Measurements from ENCODE around the gene CYB5R3. TPM values are rescaled to one million over a fixed set of nuclear protein-coding genes. Genes with fewer than 3 reads are reported as not detected.
"Not testable (repeated sequence)": the region's sequence is repeated elsewhere in the genome, so short reads cannot be mapped to it uniquely, and the experiment has no call there.

The CYB5R3 gene
- total RNA-seq, 1 experiment from 2014 or later, result 87.8 TPM

DNA sequence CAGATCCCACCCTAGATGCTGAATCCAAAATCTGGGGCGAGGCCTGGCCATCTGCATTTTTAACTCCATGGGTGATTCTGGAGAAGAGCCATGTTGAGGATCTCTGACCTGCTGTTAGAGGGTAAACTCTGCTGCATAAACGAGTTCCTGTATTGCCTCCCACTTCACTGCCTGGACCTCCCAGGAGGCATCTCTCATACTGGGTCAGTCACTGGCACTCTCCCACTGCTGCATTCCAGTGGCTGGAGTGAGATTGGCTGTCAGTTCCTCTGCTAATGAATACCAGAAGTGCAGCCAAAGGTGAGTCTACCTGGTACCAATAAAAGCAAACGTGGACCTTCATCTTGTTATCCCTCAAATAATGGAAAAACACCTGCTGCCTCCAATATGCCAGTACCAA, 44.8 kb downstream of the CYB5R3 start:
- DNase-seq (ENCODE audit: low spot score), result no peak

DNA sequence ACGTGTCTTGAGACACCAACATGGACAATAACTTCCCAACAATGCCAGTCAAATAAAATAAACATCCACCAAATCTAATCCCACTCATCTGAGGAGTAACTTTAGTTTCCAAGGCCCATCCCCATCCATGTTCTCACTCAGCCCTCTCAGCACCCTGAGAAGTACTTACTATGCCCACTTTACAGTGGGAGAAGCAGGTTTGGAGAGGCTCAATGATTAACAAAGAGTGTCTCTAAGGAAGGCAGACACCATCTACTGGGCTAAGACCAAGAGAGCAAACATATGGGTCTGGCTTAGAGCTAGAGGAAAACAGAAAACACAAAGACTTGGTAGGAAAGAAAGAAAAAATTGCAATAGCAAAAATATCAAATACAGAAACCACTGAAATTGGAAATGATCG, 45.8 kb downstream of the CYB5R3 start:
- DNase-seq (ENCODE audit: low spot score), result no peak

- DNase-seq (ENCODE audit: low spot score), result no peak
Measured at GRCh38 chr22:42602470-42602869, 46.7 kb downstream of the CYB5R3 start.

DNA sequence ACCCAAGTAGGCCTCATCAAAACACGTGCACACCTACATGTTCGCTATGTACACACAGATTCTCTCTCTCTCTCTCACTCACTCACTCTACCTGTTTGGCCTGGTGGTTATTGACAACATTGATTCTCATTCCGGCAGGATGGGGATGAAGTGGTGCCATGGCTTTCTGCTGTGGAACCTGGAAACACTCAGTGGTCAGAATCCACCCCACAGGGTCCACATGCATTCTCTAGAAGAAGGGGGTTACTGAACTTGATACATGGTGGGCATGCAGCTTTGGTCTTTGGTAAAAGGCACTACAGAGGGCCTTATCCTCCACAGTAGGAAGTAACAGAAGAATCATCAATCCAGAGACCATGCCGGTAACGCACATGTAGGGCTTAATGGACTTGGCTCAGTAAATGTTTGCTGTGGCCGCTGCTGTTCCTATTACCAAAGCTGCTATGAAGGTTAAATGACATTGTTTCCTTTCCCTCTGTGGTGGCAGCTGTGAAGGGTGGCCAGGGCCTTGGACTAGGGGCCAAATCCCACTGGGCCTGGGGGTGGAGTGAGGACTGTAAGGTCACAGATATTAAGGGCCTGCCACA, 47.2 kb downstream of the CYB5R3 start:
- no peak for DNase-seq (ENCODE audit: low spot score)

- no peak for DNase-seq (ENCODE audit: low spot score)
Measured at GRCh38 chr22:42596863-42597530, 52.2 kb downstream of the CYB5R3 start.

GRCh38 chr22:42596336-42596735, 52.9 kb downstream of the CYB5R3 start:
- DNase-seq (ENCODE audit: low spot score), result no peak

DNA sequence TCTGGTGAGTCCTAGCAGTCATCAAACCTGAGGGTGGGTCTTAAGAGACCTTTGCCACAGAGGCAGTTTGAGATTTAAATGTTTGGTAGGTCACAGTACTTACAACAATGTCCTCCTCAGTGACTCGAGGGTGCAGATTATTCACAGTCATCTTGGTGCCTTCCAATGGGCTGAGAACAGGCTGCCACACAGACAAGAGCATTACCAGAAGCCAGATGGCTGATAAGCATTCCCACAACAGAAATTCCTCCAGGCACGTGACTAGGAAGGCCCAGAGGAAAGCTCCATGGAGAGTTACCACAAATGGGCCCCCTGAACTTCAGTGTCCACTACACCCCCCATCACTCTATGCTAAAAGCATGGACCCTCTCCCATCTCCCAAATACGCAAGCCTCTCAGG, 53.8 kb downstream of the CYB5R3 start:
- no peak for DNase-seq (ENCODE audit: low spot score)

DNA sequence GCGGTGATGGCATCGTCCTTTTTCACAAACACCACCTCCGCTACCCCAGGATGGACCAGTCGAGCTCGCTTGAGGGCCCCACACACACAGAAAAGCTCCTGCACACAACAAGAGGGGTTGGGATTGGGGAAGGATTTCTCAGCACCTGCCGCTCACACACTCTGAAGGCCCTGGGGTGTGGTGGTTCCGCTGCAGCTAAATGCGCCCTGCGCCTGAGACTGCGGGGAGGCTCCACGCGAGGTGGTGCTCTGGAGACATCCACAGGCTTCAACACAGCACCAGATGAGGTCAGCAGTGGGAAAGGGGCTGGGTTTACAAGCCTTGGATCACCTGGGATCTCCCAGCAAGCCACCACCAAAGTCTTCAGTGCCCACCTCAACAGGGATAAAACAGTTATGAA, 57.2 kb downstream of the CYB5R3 start:
- no peak for DNase-seq (ENCODE audit: low spot score)

DNA sequence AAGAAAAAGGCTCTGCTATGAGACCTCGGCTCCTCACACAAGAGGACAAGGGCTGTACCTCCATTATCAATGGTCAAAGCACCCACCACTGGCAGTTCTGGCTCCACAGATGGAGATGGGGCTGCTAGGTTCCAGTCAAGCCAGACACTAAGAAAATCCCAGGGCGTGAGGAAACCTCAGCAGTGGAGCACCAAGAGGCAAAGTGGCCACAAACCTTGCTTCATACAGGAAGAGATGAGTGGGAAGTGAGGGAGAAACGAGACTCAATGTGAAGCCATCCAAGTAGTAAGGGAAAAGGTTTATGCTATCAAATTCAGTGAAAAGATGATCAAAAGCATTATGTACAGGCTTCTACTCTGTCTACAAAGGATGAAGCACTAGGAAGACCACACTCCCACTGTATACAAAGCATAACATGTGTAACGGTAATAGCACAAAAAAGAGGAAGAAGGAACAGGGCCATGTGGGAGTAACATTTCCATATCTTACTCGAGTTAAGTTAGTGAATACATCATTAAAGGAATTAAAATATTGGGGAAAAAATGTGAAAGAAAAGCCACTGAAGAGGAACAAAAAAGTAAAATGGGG, 61.5 kb downstream of the CYB5R3 start:
- no peak for DNase-seq (ENCODE audit: low spot score)

- DNase-seq (ENCODE audit: low spot score), result no peak
Measured at GRCh38 chr22:42586381-42586780, 62.8 kb downstream of the CYB5R3 start.

GRCh38 chr22:42585096-42585495, 64.1 kb downstream of the CYB5R3 start:
- no peak for DNase-seq (ENCODE audit: low spot score)

- DNase-seq (ENCODE audit: low spot score), result no peak
Measured at GRCh38 chr22:42584364-42584940, 64.7 kb downstream of the CYB5R3 start.

DNA sequence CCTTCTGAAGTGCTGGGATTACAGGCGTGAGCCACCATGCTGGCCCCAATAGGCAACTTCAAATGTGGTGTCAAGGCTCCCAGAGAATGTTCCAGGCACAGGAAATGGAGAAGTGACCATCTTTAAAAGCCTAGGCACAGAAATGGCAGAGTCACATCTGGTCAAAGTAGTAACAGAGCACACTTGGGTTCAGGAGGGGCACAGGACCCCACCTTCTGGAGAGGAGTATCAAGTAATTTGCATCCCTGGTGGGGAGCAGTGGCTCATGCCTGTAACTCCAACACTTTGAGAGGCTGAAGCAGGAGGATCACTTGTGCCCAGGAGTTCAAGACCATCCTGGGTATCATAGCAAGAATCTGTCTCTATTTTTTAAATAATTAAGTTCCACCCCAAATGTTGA, 66.2 kb downstream of the CYB5R3 start:
- DNase-seq (ENCODE audit: low spot score), result no peak

DNA sequence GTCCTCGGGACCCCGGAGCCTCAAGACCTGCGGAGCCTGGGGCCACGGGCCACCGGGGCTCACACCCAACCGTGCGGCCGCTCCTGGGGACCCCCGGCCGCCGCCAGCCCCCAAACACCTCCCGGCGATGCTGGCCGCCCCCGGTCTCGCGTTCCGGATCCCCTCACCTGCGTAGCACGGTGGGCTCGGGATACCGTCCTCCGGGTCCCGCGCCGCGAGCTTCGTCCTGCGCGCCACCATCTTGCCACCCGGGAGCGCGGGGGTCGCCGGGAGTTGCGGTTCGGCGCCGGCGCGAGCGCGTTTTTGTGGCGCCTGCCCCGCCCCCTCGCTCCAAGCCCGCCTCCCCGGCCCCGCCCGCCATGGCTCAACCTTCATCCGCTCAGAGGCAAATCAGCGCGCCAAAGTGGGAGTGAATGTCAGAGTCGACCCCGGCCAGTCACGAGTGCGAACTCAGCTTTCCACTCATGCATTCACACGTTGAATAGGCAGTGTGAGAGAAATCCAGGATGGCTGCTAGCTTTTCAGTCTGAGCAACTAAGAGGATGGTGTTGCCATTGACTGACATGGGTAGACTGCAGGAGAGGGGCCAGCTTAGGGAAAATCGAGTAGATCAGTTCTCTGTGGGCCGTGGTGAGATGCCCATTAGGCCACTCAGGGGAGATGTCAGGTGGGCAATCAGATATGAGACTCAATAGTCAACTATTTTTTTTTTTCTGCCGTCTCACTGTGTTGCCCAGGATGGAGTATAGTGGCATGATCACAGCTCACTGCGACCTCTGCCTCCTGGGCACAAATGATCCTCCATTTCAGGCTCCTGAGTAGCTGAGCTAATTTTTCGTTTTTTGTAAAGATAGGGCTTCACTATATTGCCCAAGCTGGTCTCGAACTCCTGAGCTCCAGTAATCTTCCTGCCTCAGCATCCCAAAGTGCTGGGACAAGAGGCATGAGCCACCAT, 67.2 kb downstream of the CYB5R3 start:
- peak; percentile 58 for DNase-seq (ENCODE audit: low spot score)

DNA sequence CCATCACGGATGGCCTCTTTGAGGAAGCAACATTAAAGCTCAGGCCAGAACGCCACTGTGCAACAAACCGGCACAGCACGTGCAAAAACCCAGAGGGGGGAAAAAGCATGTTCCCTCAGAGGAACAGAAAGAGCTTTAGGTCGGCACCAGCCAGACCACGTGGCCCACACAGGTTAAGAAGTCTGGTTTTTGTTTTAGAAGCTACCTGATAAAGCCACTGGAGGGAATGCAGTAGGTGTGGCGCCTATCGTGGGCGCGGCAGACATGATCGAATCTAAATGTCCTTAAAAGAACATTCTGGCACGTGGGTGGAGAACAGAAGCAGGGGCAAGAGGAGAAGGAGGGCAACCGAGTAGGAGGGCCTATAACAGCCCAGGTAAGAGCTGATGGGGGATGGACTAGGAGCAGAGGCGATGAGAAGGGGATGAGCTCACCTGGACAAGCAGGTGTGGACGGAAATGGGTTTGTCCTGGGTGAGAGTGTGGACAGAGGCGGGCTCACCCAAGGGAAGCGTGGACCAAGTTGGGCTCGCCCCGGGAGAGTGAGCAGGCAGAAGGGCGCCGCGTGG, 67.9 kb downstream of the CYB5R3 start:
- DNase-seq (ENCODE audit: low spot score), result peak; percentile 26

DNA sequence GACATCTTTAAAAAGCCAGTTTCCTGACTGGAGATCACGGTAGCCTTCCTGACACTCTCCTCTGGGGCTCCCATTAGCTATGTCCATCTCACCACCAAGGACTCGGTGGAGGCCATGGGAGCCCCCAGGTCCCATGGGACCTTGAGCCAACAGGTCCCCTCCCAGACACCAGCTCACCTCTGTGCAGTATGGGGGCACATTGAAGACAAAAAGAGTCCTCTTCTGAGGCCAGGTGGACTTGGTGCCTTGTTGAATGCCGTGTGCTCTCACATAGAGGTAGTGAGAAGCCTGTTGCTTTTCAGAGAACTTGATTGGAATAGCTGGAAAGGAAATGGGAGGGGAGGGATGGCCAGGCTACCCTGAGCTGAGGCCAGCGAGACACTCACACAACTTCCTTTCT, 69.2 kb downstream of the CYB5R3 start:
- DNase-seq (ENCODE audit: low spot score), result not testable (repeated sequence)

DNA sequence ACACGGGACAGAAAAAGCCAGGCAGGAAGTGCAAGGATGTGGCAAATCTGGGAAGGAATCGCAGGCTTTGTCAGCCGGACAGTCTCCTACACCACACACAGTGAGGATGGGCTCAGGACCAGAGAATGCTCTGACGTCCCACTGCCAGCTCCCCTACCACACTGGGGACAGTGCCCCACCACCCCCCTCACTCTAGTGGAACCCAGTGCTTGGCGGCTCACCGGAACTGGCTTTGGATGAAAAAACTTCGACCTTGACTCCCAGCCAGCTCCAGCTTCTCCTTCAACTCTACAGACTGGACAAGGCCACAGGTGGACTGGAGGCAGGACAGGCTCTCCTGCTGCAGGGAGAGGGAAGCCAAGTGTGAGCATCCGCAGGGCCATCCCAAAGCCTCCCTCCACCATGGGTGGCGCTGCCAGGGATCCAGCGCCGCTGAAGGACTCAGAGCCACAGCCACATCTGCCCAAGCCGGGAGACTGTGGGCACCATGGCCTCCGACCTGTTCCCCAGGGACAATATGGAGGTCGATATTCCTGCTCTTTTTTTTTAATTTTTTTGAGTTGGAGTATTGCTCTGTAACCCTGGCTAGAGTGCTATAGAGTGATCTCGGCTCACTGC, 71.5 kb downstream of the CYB5R3 start:
- DNase-seq (ENCODE audit: low spot score), result no peak

DNA sequence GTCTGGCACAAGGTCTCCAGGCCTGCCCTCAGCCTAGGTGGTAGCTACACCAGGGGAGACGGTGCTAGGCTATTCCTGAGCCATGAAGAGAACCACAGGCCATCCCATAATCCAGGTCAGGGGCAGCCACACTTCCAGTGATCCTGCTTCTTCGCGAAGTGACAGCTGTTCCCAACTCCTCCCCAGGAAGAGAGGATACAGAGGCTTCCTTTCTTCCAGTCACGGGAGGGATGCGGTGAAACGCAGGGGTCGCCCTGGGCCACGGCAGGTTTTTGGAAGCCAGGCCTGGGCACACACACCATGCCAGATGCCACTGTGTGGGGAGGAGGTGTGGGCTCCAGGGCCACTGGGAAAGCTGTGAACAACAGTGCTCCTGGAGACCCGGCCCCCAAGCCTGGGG, 72.1 kb downstream of the CYB5R3 start:
- not testable (repeated sequence) for DNase-seq (ENCODE audit: low spot score)

DNA sequence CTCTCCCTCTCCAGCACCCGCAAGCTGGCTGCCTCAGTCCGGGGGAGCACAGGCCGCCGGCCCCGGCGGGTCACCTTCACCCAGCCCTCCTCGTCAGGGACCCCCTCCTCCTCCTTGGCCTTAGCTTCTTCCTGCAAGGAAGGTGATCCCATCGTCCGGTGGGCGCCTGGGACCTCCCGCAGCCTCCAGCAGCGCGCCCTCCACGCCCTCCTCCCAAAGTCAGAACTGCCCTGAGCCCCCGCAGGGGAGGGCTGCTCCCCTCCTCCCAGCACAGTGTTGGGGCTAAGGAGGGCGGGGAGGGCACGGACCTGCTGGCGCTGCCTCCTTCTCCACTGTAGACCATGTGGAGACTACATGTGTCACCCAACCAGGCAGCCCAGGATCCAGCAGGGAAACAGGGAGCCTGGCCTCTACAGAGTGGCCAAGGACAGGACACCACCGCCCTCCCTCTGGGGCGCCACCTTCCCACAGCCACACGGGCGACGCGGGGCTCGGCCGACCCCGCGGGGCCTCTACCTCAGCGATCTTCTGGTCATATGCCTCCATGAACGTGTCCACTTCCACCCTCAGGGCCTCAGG, 73.1 kb downstream of the CYB5R3 start:
- DNase-seq (ENCODE audit: low spot score), result not testable (repeated sequence)

- DNase-seq (ENCODE audit: low spot score), result not testable (repeated sequence)
Measured at GRCh38 chr22:42574468-42574867, 74.7 kb downstream of the CYB5R3 start.

DNA sequence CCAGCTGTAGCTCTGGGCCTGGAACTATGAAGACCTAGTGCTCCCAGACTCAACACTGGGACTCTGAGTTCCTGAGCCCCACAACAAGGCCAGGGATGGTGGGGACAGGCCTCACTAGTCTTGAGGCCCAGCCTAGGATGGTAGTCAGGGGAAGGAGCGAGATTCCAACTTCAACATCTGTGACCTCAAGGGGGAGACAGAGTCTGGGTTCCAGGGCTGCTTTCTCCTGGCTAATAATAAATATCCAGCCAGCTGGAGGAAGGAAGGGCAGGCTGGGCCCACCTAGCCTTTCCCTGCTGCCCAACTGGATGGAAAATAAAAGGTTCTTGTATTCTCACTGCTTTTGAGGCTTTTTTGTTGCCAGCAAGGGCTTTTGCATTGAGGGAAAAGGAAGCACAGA, 75.1 kb downstream of the CYB5R3 start:
- DNase-seq (ENCODE audit: low spot score), result not testable (repeated sequence)
